K562 (cell line): ENCODE results near the gene ASB10. TPM values are rescaled to one million over a fixed set of nuclear protein-coding genes. Genes with fewer than 3 reads are reported as not detected.

Experiments
- BHLHE40 ChIP-seq: IDR thresholded peaks from 2 replicates; pipeline ENCODE4 v1.6.1; 2011; ENCODE audit warnings: low read length, improper control_type of control experiment
- C11orf30 ChIP-seq: fragments of 450-650 bp; IDR thresholded peaks from 2 replicates; pipeline ENCODE4 v1.6.1; 2016; ENCODE audit warnings: low read depth, mild to moderate bottlenecking
- EGR1 ChIP-seq: fragments of 450-650 bp; conservative IDR thresholded peaks from 2 replicates; pipeline ENCODE4 v1.6.1; 2017; ENCODE audit warnings: mild to moderate bottlenecking
- FOXK2 ChIP-seq, 2 experiments: fragments of 450-650 bp; IDR thresholded peaks in 1 of 2; conservative IDR thresholded peaks in 1 of 2; 2 replicates each; pipeline ENCODE4 v1.6.1; 2016; ENCODE audit warnings: low read depth in 2 of 2, mild to moderate bottlenecking in 1 of 2
- HDAC1 ChIP-seq, 2 experiments: fragments of 450-650 bp; IDR thresholded peaks; 2 replicates each; pipeline ENCODE4 v1.6.1; 2016 to 2017; ENCODE audit warnings: inconsistent platforms in 1 of 2, mild to moderate bottlenecking in 1 of 2, moderate library complexity in 1 of 2
- HMGN3 ChIP-seq: IDR thresholded peaks from 2 replicates; pipeline ENCODE4 v1.6.1; 2011; ENCODE audit warnings: borderline replicate concordance, low read depth, mild to moderate bottlenecking, mixed read lengths, low read length; ENCODE audit not compliant: insufficient read length; ENCODE audit errors: extremely low read depth
- HOXB6 ChIP-seq: fragments of 250-450 bp; sonication (Bioruptor Pico); IDR thresholded peaks from 2 replicates; pipeline ENCODE4 v1.5.1; 2022; ENCODE audit warnings: mild to moderate bottlenecking, borderline replicate concordance
- MAFK ChIP-seq: IDR thresholded peaks from 2 replicates; pipeline ENCODE4 v1.6.1; 2011; ENCODE audit warnings: low read length, improper control_type of control experiment
- SIN3B ChIP-seq: fragments of 450-650 bp; IDR thresholded peaks from 2 replicates; pipeline ENCODE4 v1.6.1; 2017; ENCODE audit warnings: low read depth, mild to moderate bottlenecking, moderate library complexity
- SIX5 ChIP-seq, 2 experiments: IDR thresholded peaks; 2 replicates each; pipeline ENCODE4 v1.6.1; 2011; ENCODE audit warnings: low read length in 2 of 2, borderline replicate concordance in 1 of 2, low read depth in 1 of 2, mild to moderate bottlenecking in 1 of 2, moderate library complexity in 1 of 2; ENCODE audit not compliant: insufficient read depth in 1 of 2
- SMC3 ChIP-seq: conservative IDR thresholded peaks from 2 replicates; pipeline ENCODE4 v1.6.1; 2011; ENCODE audit warnings: low read depth, low read length, improper control_type of control experiment; ENCODE audit not compliant: insufficient read depth
- TCF3 ChIP-seq: sonication (generic); formaldehyde crosslinking; IDR thresholded peaks from 2 replicates; pipeline ENCODE4 v1.4.0; 2020; ENCODE audit warnings: mild to moderate bottlenecking, missing genetic modification reagents
- ZBTB8A ChIP-seq: fragments of 450-650 bp; IDR thresholded peaks from 2 replicates; pipeline ENCODE4 v1.6.1; 2018; ENCODE audit warnings: mild to moderate bottlenecking, moderate library complexity; ENCODE audit not compliant: partially characterized antibody
- ZNF124 ChIP-seq: sonication (generic); formaldehyde crosslinking; IDR thresholded peaks from 2 replicates; pipeline ENCODE4 v1.8.1; 2022; ENCODE audit warnings: missing genetic modification reagents
- ZNF217 ChIP-seq: sonication (generic); formaldehyde crosslinking; IDR thresholded peaks from 2 replicates; pipeline ENCODE4 v1.8.0; 2022; ENCODE audit warnings: mild to moderate bottlenecking, missing genetic modification reagents
- ZNF354B ChIP-seq: fragments of 250-450 bp; sonication (Bioruptor Pico); IDR thresholded peaks from 2 replicates; pipeline ENCODE4 v1.4.0; 2020
- ZNF431 ChIP-seq: sonication (generic); formaldehyde crosslinking; IDR thresholded peaks from 2 replicates; pipeline ENCODE4 v1.8.0; 2022; ENCODE audit warnings: mild to moderate bottlenecking, missing genetic modification reagents
- ZNF778 ChIP-seq: fragments of 450-650 bp; formaldehyde crosslinking; IDR thresholded peaks from 2 replicates; pipeline ENCODE4 v1.4.0; 2020; ENCODE audit warnings: mild to moderate bottlenecking, moderate library complexity
- polyA plus RNA-seq, 8 experiments: library from polyadenylated mRNA; depleted of rRNA in 4 of 8; stranded (reverse) in 5 of 8; unstranded in 3 of 8; fragments of >200 nt; fragmentation: Nextera tagmentation in 2 of 8; fragmentation: Illumina TruSeq in 1 of 8; extraction: Ambion mirVana in 2 of 8; extraction: Trizol in 1 of 8; gene quantifications; 2 replicates each; pipeline versions ENCODE4 v1.2.1 to v1.2.3, GENCODE V29; 2011 to 2014; ENCODE audit warnings: inconsistent platforms in 1 of 8, missing spikeins in 1 of 8
- total RNA-seq, 7 experiments: library from RNA; depleted of rRNA in 6 of 7; stranded (reverse); fragments of >200 nt in 6 of 7; fragmentation: Illumina TruSeq in 2 of 7; extraction: Trizol in 2 of 7; gene quantifications; 2 replicates each; pipeline versions ENCODE4 v1.2.1 to v1.2.3, GENCODE V29; 2011 to 2021; ENCODE audit warnings: low replicate concordance in 1 of 7
- TF ChIP-seq, protein P1 (sequence below): sonication (generic); formaldehyde crosslinking; IDR thresholded peaks from 2 replicates; pipeline ENCODE4 v1.9.0; 2022; ENCODE audit warnings: mild to moderate bottlenecking, missing genetic modification reagents
- TF ChIP-seq, protein P2 (sequence below): fragments of 450-650 bp; IDR thresholded peaks from 2 replicates; pipeline ENCODE4 v1.6.1; 2016; ENCODE audit warnings: low read depth, mild to moderate bottlenecking, moderate library complexity
- TF ChIP-seq, protein P3 (sequence below): fragments of 450-650 bp; formaldehyde crosslinking; IDR thresholded peaks from 2 replicates; pipeline ENCODE4 v1.4.0; 2022; ENCODE audit warnings: missing genetic modification characterization
- TF ChIP-seq, protein P4 (sequence below): fragments of 450-650 bp; IDR thresholded peaks from 2 replicates; pipeline ENCODE4 v1.6.1; 2018; ENCODE audit warnings: mild to moderate bottlenecking, low read depth; ENCODE audit not compliant: partially characterized antibody
- TF ChIP-seq, protein P5 (sequence below): sonication (generic); formaldehyde crosslinking; IDR thresholded peaks from 2 replicates; pipeline ENCODE4 v1.8.1; 2023; ENCODE audit warnings: mild to moderate bottlenecking, missing genetic modification reagents
- TF ChIP-seq, protein P6 (sequence below): sonication (generic); IDR thresholded peaks from 2 replicates; pipeline ENCODE4 v1.6.1; 2016

Gene ASB10
- total and polyA plus RNA-seq, 9 of the 15 experiments (the other 6 are each of a cell fraction or from before 2014, with no cell fraction given), result not detected

DNA sequence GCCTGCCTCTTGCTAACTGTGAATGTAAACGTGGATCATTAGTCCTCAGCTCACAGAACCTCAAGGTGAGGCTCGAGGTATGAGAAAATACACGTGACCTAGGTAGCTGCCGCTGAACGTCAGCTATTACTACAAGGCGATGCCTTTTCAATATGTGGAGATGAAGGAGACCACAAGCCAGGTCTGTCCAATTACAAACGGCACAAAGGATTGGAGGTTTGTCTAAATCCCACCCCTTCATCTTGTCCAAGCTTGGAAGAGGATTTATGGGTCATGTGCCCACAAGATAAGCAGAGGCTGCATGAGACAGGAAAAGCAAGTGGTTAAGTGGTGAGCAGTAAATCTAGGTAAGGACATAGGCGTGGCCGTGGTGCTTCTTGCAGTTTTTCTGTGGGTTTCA lies 19.9 kb upstream of the ASB10 start (continued):
- TF ChIP-seq, protein P1, sequence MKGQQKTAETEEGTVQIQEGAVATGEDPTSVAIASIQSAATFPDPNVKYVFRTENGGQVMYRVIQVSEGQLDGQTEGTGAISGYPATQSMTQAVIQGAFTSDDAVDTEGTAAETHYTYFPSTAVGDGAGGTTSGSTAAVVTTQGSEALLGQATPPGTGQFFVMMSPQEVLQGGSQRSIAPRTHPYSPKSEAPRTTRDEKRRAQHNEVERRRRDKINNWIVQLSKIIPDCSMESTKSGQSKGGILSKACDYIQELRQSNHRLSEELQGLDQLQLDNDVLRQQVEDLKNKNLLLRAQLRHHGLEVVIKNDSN (CRISPR knock-in tag), result peak; percentile 94
- TF ChIP-seq ZNF778 (CRISPR knock-in tag) (no peak), HOXB6 (no peak), ZBTB8A (no peak), SIX5 (IDR thresholded peaks at IDR 0.05; ENCODE audit: borderline replicate concordance in 1 of 2, insufficient read depth in 1 of 2, low read depth in 1 of 2, low read length in 2 of 2) (no peak), MAFK (no peak), SIN3B (no peak), ZNF217 (CRISPR knock-in tag) (no peak), FOXK2 (conservative IDR thresholded peaks at IDR 0.05 in 1 of 2, IDR thresholded peaks at IDR 0.05 in 1 of 2; ENCODE audit: low read depth in 2 of 2) (no peak), SMC3 (no peak), C11orf30 (no peak), BHLHE40 (peak; percentile 97), EGR1 (no peak), HDAC1 (IDR thresholded peaks at IDR 0.05) (peak in 1 of 2 experiments; percentile 89; a peak in 2 of 4 replicates), HMGN3 (no peak), TCF3 (CRISPR knock-in tag) (peak; percentile 86), ZNF354B (CRISPR knock-in tag) (no peak), ZNF124 (no peak), ZNF431 (no peak)
- TF ChIP-seq, protein P2, sequence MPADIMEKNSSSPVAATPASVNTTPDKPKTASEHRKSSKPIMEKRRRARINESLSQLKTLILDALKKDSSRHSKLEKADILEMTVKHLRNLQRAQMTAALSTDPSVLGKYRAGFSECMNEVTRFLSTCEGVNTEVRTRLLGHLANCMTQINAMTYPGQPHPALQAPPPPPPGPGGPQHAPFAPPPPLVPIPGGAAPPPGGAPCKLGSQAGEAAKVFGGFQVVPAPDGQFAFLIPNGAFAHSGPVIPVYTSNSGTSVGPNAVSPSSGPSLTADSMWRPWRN, result peak; percentile 88
- TF ChIP-seq, protein P3, sequence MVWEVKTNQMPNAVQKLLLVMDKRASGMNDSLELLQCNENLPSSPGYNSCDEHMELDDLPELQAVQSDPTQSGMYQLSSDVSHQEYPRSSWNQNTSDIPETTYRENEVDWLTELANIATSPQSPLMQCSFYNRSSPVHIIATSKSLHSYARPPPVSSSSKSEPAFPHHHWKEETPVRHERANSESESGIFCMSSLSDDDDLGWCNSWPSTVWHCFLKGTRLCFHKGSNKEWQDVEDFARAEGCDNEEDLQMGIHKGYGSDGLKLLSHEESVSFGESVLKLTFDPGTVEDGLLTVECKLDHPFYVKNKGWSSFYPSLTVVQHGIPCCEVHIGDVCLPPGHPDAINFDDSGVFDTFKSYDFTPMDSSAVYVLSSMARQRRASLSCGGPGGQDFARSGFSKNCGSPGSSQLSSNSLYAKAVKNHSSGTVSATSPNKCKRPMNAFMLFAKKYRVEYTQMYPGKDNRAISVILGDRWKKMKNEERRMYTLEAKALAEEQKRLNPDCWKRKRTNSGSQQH (CRISPR knock-in tag), result no peak
- TF ChIP-seq, protein P4, sequence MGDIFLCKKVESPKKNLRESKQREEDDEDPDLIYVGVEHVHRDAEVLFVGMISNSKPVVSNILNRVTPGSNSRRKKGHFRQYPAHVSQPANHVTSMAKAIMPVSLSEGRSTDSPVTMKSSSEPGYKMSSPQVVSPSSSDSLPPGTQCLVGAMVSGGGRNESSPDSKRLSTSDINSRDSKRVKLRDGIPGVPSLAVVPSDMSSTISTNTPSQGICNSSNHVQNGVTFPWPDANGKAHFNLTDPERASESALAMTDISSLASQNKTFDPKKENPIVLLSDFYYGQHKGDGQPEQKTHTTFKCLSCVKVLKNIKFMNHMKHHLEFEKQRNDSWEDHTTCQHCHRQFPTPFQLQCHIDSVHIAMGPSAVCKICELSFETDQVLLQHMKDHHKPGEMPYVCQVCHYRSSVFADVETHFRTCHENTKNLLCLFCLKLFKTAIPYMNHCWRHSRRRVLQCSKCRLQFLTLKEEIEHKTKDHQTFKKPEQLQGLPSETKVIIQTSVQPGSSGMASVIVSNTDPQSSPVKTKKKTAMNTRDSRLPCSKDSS, result no peak
- TF ChIP-seq, protein P5, sequence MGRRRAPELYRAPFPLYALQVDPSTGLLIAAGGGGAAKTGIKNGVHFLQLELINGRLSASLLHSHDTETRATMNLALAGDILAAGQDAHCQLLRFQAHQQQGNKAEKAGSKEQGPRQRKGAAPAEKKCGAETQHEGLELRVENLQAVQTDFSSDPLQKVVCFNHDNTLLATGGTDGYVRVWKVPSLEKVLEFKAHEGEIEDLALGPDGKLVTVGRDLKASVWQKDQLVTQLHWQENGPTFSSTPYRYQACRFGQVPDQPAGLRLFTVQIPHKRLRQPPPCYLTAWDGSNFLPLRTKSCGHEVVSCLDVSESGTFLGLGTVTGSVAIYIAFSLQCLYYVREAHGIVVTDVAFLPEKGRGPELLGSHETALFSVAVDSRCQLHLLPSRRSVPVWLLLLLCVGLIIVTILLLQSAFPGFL (CRISPR knock-in tag), result no peak
- TF ChIP-seq, protein P6, sequence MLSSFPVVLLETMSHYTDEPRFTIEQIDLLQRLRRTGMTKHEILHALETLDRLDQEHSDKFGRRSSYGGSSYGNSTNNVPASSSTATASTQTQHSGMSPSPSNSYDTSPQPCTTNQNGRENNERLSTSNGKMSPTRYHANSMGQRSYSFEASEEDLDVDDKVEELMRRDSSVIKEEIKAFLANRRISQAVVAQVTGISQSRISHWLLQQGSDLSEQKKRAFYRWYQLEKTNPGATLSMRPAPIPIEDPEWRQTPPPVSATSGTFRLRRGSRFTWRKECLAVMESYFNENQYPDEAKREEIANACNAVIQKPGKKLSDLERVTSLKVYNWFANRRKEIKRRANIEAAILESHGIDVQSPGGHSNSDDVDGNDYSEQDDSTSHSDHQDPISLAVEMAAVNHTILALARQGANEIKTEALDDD, result peak; percentile 75
